Neural cell (in vitro differentiated cells): ENCODE data around the gene GPR15LG. TPM values are rescaled to one million over a fixed set of nuclear protein-coding genes. Genes with fewer than 3 reads are reported as not detected.

Experiments used
- H2AFZ ChIP-seq: fragments of 200-600, 300-800 bp; sonication (generic), shearing (Covaris generic); 2 replicates; pipeline ENCODE4 v1.6.0; 2014; ENCODE audit warnings: low read depth, mild to moderate bottlenecking, antibody characterized with exemption, low read length, moderate library complexity
- H3F3A ChIP-seq: fragments of 200-600 bp; shearing (Covaris generic); 2 replicates; pipeline ENCODE4 v1.6.1; 2016; ENCODE audit warnings: mild to moderate bottlenecking, moderate library complexity, mixed read lengths, antibody characterized with exemption, low read length; ENCODE audit not compliant: insufficient read depth, poor library complexity, severe bottlenecking
- H3K27ac ChIP-seq: fragments of 200-600, 300-800 bp; sonication (generic), shearing (Covaris generic); 2 replicates; pipeline ENCODE4 v1.5.1; 2014; ENCODE audit warnings: mild to moderate bottlenecking, low read length, moderate library complexity
- H3K27me3 ChIP-seq: fragments of 300-800, 200-600 bp; sonication (generic), shearing (Covaris generic); 2 replicates; pipeline ENCODE4 v1.6.0; 2014; ENCODE audit warnings: mild to moderate bottlenecking, low read depth, low read length, moderate library complexity; ENCODE audit not compliant: insufficient read depth
- H3K36me3 ChIP-seq: fragments of 300-800, 200-600 bp; sonication (generic), shearing (Covaris generic); 2 replicates; pipeline ENCODE4 v1.5.1; 2014; ENCODE audit warnings: mild to moderate bottlenecking, antibody characterized with exemption, low read length, moderate library complexity; ENCODE audit not compliant: insufficient read depth
- H3K4me2 ChIP-seq: fragments of 300-800, 200-600 bp; sonication (generic), shearing (Covaris generic); 2 replicates; pipeline ENCODE4 v1.6.0; 2014; ENCODE audit warnings: mild to moderate bottlenecking, low read length
- H3K4me3 ChIP-seq: fragments of 300-800, 200-600 bp; sonication (generic), shearing (Covaris generic); 2 replicates; pipeline ENCODE4 v1.5.1; 2014; ENCODE audit warnings: mild to moderate bottlenecking, low read length, moderate library complexity
- H3K79me2 ChIP-seq: fragments of 200-600 bp; shearing (Covaris generic); replicated peaks from 2 replicates; pipeline ENCODE4 v1.6.0; 2014; ENCODE audit warnings: mild to moderate bottlenecking, low read length, moderate library complexity; ENCODE audit not compliant: insufficient read depth
- H3K9ac ChIP-seq: fragments of 300-800, 200-600 bp; sonication (generic), shearing (Covaris generic); 2 replicates; pipeline ENCODE4 v1.6.1; 2016; ENCODE audit warnings: mild to moderate bottlenecking, low read length, mixed read lengths
- H3K9me2 ChIP-seq: fragments of 200-600 bp; shearing (Covaris generic); 2 replicates; pipeline ENCODE4 v1.6.1; 2016; ENCODE audit warnings: mild to moderate bottlenecking, low read length, mixed read lengths; ENCODE audit not compliant: insufficient read depth
- H3K9me3 ChIP-seq: fragments of 200-600, 300-800 bp; sonication (generic), shearing (Covaris generic); 2 replicates; pipeline ENCODE4 v1.6.1; 2016; ENCODE audit warnings: mild to moderate bottlenecking, mixed run types, low read length, moderate library complexity, mixed read lengths
- H4K20me1 ChIP-seq: fragments of 200-600 bp; shearing (Covaris generic); 2 replicates; pipeline ENCODE4 v1.6.1; 2016; ENCODE audit warnings: mild to moderate bottlenecking, mixed run types; ENCODE audit not compliant: insufficient read depth
- EP300 ChIP-seq: fragments of 450-650 bp; conservative IDR thresholded peaks from 2 replicates; pipeline ENCODE4 v1.6.1; 2014; ENCODE audit warnings: antibody characterized with exemption, mild to moderate bottlenecking, moderate library complexity; ENCODE audit not compliant: poor library complexity, severe bottlenecking
- EZH2 ChIP-seq: fragments of 200-600, 300-800 bp; shearing (Covaris generic), sonication (generic); IDR thresholded peaks from 2 replicates; pipeline ENCODE4 v1.6.1; 2014; ENCODE audit warnings: antibody characterized with exemption, low read length, borderline replicate concordance, mild to moderate bottlenecking; ENCODE audit not compliant: insufficient read depth, poor library complexity, severe bottlenecking
- MXI1 ChIP-seq: fragments of 450-650 bp; conservative IDR thresholded peaks from 2 replicates; pipeline ENCODE4 v1.6.1; 2014; ENCODE audit warnings: antibody characterized with exemption, mild to moderate bottlenecking; ENCODE audit not compliant: poor library complexity, severe bottlenecking
- POLR2AphosphoS5 ChIP-seq: IDR thresholded peaks from 2 replicates; pipeline ENCODE4 v1.6.1; 2012
- SMC3 ChIP-seq: fragments of 450-650 bp; conservative IDR thresholded peaks from 2 replicates; pipeline ENCODE4 v1.6.1; 2014; ENCODE audit warnings: antibody characterized with exemption, mild to moderate bottlenecking, moderate library complexity; ENCODE audit not compliant: poor library complexity
- TAF1 ChIP-seq: IDR thresholded peaks from 2 replicates; pipeline ENCODE4 v1.6.1; 2012; ENCODE audit warnings: low read depth
- polyA plus RNA-seq: library from polyadenylated mRNA; depleted of rRNA; stranded (reverse); fragments of >200 nt; gene quantifications from 2 replicates; pipeline ENCODE4 v1.2.3, GENCODE V29; 2014
- TF ChIP-seq, protein P1 (sequence below): IDR thresholded peaks from 2 replicates; pipeline ENCODE4 v1.6.1; 2012; ENCODE audit warnings: borderline replicate concordance
- TF ChIP-seq, protein P2 (sequence below): fragments of 450-650 bp; IDR thresholded peaks from 2 replicates; pipeline ENCODE4 v1.5.1; 2014; ENCODE audit warnings: antibody characterized with exemption, mild to moderate bottlenecking, moderate library complexity; ENCODE audit not compliant: poor library complexity, severe bottlenecking

Gene GPR15LG
- polyA plus RNA-seq, 1 donor from 2014 or later, result not detected

DNA sequence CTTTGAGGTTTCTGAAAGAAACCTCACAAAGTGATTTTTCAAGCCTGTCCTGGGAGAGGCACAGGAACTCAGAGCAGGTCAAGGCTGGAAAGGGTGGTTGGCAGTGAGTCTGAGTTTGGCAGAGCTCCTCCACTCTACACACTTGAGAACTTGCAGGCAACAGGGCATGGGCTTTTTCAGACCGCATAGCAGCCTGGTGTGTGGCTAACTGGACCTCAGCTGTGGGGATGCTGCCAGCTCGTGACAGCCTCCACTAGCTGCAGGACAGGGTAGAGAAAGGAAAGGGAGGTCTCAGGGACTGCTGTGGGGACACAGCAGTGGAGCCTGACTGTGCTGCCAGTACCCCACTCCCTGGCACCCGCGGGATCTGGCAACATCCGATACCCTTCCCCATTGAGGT is 23.3 kb downstream of the GPR15LG start:
- Histone ChIP-seq H3K9me2 (no peaks in the 10 kb centered on the region), H3K4me2 (no peak overlapping the region), H4K20me1 (no peaks in the 10 kb centered on the region), H3K4me3 (no peak overlapping the region), H3K9ac (no peak overlapping the region), H3K27ac (no peak overlapping the region), H3F3A (no peaks in the 10 kb centered on the region), H3K79me2 (no peaks in the 10 kb centered on the region), H2AFZ (no peak overlapping the region), H3K36me3 (no peaks in the 10 kb centered on the region), H3K27me3 (peaks cover 30% of the 10 kb centered on the region), H3K9me3 (no peaks in the 10 kb centered on the region)
- TF ChIP-seq TAF1 (no peak), EZH2 (no peak), MXI1 (no peak), POLR2AphosphoS5 (no peak)
- TF ChIP-seq, protein P1, sequence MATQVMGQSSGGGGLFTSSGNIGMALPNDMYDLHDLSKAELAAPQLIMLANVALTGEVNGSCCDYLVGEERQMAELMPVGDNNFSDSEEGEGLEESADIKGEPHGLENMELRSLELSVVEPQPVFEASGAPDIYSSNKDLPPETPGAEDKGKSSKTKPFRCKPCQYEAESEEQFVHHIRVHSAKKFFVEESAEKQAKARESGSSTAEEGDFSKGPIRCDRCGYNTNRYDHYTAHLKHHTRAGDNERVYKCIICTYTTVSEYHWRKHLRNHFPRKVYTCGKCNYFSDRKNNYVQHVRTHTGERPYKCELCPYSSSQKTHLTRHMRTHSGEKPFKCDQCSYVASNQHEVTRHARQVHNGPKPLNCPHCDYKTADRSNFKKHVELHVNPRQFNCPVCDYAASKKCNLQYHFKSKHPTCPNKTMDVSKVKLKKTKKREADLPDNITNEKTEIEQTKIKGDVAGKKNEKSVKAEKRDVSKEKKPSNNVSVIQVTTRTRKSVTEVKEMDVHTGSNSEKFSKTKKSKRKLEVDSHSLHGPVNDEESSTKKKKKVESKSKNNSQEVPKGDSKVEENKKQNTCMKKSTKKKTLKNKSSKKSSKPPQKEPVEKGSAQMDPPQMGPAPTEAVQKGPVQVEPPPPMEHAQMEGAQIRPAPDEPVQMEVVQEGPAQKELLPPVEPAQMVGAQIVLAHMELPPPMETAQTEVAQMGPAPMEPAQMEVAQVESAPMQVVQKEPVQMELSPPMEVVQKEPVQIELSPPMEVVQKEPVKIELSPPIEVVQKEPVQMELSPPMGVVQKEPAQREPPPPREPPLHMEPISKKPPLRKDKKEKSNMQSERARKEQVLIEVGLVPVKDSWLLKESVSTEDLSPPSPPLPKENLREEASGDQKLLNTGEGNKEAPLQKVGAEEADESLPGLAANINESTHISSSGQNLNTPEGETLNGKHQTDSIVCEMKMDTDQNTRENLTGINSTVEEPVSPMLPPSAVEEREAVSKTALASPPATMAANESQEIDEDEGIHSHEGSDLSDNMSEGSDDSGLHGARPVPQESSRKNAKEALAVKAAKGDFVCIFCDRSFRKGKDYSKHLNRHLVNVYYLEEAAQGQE, result no peak

DNA sequence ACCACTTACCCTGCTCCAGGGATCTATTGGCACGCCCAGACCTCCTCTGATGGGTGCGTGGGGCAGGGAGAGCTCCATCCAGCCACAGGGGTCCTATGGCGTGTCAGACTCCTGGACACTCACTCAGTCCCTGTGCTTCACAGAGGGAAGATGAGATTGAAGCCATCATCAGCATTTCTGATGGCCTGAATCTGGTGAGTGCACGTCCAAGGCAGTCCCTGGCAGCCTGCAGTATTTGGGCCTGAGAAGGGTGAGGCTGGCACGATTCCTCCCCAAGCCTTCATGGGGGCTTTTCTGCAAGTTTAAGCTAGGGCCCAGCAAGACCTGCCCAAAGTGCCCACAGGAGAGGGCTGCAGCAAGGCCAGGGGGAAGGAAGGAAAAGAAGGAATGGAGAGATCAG is 24.0 kb downstream of the GPR15LG start:
- no peak overlapping the region for H3K27ac ChIP-seq
- H4K20me1 ChIP-seq, result no peaks in the 10 kb centered on the region
- no peak overlapping the region for H3K4me2 ChIP-seq
- peaks cover 30% of the 10 kb centered on the region for H3K27me3 ChIP-seq
- no peaks in the 10 kb centered on the region for H3K9me3 ChIP-seq
- H2AFZ ChIP-seq, result no peak overlapping the region
- H3F3A ChIP-seq, result no peaks in the 10 kb centered on the region
- H3K4me3 ChIP-seq, result no peak overlapping the region
- H3K9me2 ChIP-seq, result no peaks in the 10 kb centered on the region
- H3K79me2 ChIP-seq, result no peaks in the 10 kb centered on the region
- TF ChIP-seq TAF1, result no peak
- TF ChIP-seq EP300, result no peak
- no peak for TF ChIP-seq SMC3
- TF ChIP-seq, protein P2, sequence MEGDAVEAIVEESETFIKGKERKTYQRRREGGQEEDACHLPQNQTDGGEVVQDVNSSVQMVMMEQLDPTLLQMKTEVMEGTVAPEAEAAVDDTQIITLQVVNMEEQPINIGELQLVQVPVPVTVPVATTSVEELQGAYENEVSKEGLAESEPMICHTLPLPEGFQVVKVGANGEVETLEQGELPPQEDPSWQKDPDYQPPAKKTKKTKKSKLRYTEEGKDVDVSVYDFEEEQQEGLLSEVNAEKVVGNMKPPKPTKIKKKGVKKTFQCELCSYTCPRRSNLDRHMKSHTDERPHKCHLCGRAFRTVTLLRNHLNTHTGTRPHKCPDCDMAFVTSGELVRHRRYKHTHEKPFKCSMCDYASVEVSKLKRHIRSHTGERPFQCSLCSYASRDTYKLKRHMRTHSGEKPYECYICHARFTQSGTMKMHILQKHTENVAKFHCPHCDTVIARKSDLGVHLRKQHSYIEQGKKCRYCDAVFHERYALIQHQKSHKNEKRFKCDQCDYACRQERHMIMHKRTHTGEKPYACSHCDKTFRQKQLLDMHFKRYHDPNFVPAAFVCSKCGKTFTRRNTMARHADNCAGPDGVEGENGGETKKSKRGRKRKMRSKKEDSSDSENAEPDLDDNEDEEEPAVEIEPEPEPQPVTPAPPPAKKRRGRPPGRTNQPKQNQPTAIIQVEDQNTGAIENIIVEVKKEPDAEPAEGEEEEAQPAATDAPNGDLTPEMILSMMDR, result no peak
- no peak for TF ChIP-seq EZH2
- TF ChIP-seq MXI1, result no peak
- no peak for TF ChIP-seq POLR2AphosphoS5
- H3K9ac ChIP-seq, result no peak overlapping the region
- H3K36me3 ChIP-seq, result no peaks in the 10 kb centered on the region
